ENCODE results near the gene ZNF555. TPM values are rescaled to one million over a fixed set of nuclear protein-coding genes. Genes with fewer than 3 reads are reported as not detected.

Gene ZNF555
- total and polyA plus RNA-seq, 2 of the 13 experiments (the other 11 are each of a cell fraction or from before 2014, with no cell fraction given) = 5.0 to 8.0 TPM

- TF ChIP-seq ZNF18 (CRISPR knock-in tag; IDR thresholded peaks at IDR 0.05; ENCODE audit: insufficient replicate concordance) = no peak
- TF ChIP-seq AFF4 (CRISPR knock-in tag; IDR thresholded peaks at IDR 0.05) = no peak
- no peak for TF ChIP-seq TFE3 (CRISPR knock-in tag; IDR thresholded peaks at IDR 0.05)
- no peak for TF ChIP-seq ZNF343 (CRISPR knock-in tag; IDR thresholded peaks at IDR 0.05)
- TF ChIP-seq NCOA1 (CRISPR knock-in tag; IDR thresholded peaks at IDR 0.05) = no peak
- peak; percentile 98 for TF ChIP-seq ZNF362 (CRISPR knock-in tag; IDR thresholded peaks at IDR 0.05; ENCODE audit: borderline replicate concordance)
- TF ChIP-seq NRL (CRISPR knock-in tag; IDR thresholded peaks at IDR 0.05; ENCODE audit: borderline replicate concordance) = no peak
- TF ChIP-seq ZNF142 (CRISPR knock-in tag; IDR thresholded peaks at IDR 0.05) = 0 out of 2 replicates have a peak, but pooled peaks have one; percentile 30
- TF ChIP-seq NR2F1 (CRISPR knock-in tag; IDR thresholded peaks at IDR 0.05) = peak in 1 of 2 experiments; percentile 9; a peak in 2 of 4 replicates
- no peak for TF ChIP-seq ZNF101 (CRISPR knock-in tag; IDR thresholded peaks at IDR 0.05; ENCODE audit: borderline replicate concordance, low read depth)
Observed at GRCh38 chr19:2837430-2837829, 3.8 kb upstream of the ZNF555 start (continued).
